Loucy (cell line): ENCODE data around the gene GPR45.

Experiments
- H2AFZ ChIP-seq: fragments of 200-600 bp; sonication (generic); 2 replicates; pipeline ENCODE4 v1.6.0; 2016; ENCODE audit warnings: antibody characterized with exemption, mild to moderate bottlenecking, low read length, moderate library complexity
- H3F3A ChIP-seq: fragments of 200-600 bp; 2 replicates; pipeline ENCODE4 v1.6.0; 2016; ENCODE audit warnings: antibody characterized with exemption, low read depth, mild to moderate bottlenecking
- H3K27me3 ChIP-seq: fragments of 200-600 bp; sonication (generic); 2 replicates; pipeline ENCODE4 v1.6.1; 2014; ENCODE audit warnings: low read length, mild to moderate bottlenecking; ENCODE audit not compliant: insufficient read depth, poor library complexity, severe bottlenecking
- H3K36me3 ChIP-seq: fragments of 200-600 bp; sonication (generic); 2 replicates; pipeline ENCODE4 v1.6.1; 2016; ENCODE audit warnings: low read length; ENCODE audit not compliant: insufficient read depth
- H3K4me1 ChIP-seq: fragments of 200-600 bp; sonication (generic); 2 replicates; pipeline ENCODE4 v1.5.1; 2014; ENCODE audit warnings: low read length, mild to moderate bottlenecking; ENCODE audit not compliant: insufficient read depth, poor library complexity, severe bottlenecking
- H3K4me2 ChIP-seq: fragments of 200-600 bp; sonication (generic); 2 replicates; pipeline ENCODE4 v1.6.0; 2014; ENCODE audit warnings: antibody characterized with exemption, low read length, low read depth, mild to moderate bottlenecking; ENCODE audit not compliant: poor library complexity, severe bottlenecking
- H3K4me3 ChIP-seq: fragments of 200-600 bp; sonication (generic); 2 replicates; pipeline ENCODE4 v1.5.1; 2014; ENCODE audit warnings: low read length, mild to moderate bottlenecking, mixed read lengths; ENCODE audit not compliant: poor library complexity, severe bottlenecking
- H3K79me2 ChIP-seq: fragments of 200-600 bp; sonication (generic); 2 replicates; pipeline ENCODE4 v1.6.1; 2014; ENCODE audit warnings: low read length; ENCODE audit not compliant: insufficient read depth
- H3K9ac ChIP-seq: fragments of 200-600 bp; sonication (generic); 2 replicates; pipeline ENCODE4 v1.6.0; 2014; ENCODE audit warnings: mild to moderate bottlenecking, low read depth, low read length, moderate library complexity; ENCODE audit not compliant: poor library complexity, severe bottlenecking
- H3K9me2 ChIP-seq: fragments of 200-600 bp; sonication (generic); replicated peaks from 2 replicates; pipeline ENCODE4 v1.6.1; 2016; ENCODE audit warnings: low read depth, low read length, mixed read lengths
- H3K9me3 ChIP-seq: fragments of 200-600 bp; sonication (generic); 2 replicates; pipeline ENCODE4 v1.6.1; 2014; ENCODE audit warnings: mild to moderate bottlenecking, antibody characterized with exemption, low read length, low read depth; ENCODE audit not compliant: insufficient read depth
- H4K20me1 ChIP-seq: fragments of 200-600 bp; sonication (generic); 2 replicates; pipeline ENCODE4 v1.6.0; 2014; ENCODE audit warnings: antibody characterized with exemption, low read length, mild to moderate bottlenecking; ENCODE audit not compliant: insufficient read depth, poor library complexity, severe bottlenecking
- CTCF ChIP-seq: fragments of 200-600 bp; sonication (generic); conservative IDR thresholded peaks from 2 replicates; pipeline ENCODE4 v1.5.1; 2014; ENCODE audit warnings: mild to moderate bottlenecking, antibody characterized with exemption, low read length
- EZH2phosphoT487 ChIP-seq: fragments of 200-600 bp; IDR thresholded peaks from 2 replicates; pipeline ENCODE4 v1.6.1; 2018; ENCODE audit warnings: antibody characterized with exemption, mild to moderate bottlenecking, moderate library complexity, borderline replicate concordance

The GPR45 gene

GRCh38 chr2:105241443-105241842 lies at the start of gene GPR45:
GPR45 (plus strand) TSS chr2:105241743; CDS start chr2:105241859, 116 bp downstream.
- Histone ChIP-seq H3K27me3 (no peaks in the 10 kb centered on the region), H3K79me2 (no peaks in the 10 kb centered on the region), H3K4me3 (no peak within 1 kb of the TSS), H3K9ac (no peak within 1 kb of the TSS), H3K9me2 (no peaks in the 10 kb centered on the region), H4K20me1 (no peaks in the 10 kb centered on the region), H3K36me3 (no peaks in the 10 kb centered on the region), H3K4me1 (no peaks in the 10 kb centered on the region), H2AFZ (no peak within 1 kb of the TSS), H3K9me3 (no peaks in the 10 kb centered on the region), H3F3A (no peaks in the 10 kb centered on the region), H3K4me2 (no peak within 1 kb of the TSS)
- TF ChIP-seq EZH2phosphoT487 = no peak
- no peak for TF ChIP-seq CTCF

- TF ChIP-seq CTCF (no peak), EZH2phosphoT487 (no peak)
- Histone ChIP-seq H3K9me2 (no peaks in the 10 kb centered on the region), H2AFZ (no peak overlapping the region), H3K27me3 (no peaks in the 10 kb centered on the region), H4K20me1 (no peaks in the 10 kb centered on the region), H3K4me2 (no peak overlapping the region), H3F3A (no peaks in the 10 kb centered on the region), H3K36me3 (no peaks in the 10 kb centered on the region), H3K9me3 (no peaks in the 10 kb centered on the region), H3K79me2 (no peaks in the 10 kb centered on the region), H3K4me1 (no peaks in the 10 kb centered on the region), H3K9ac (no peak overlapping the region), H3K4me3 (no peak overlapping the region)
Observed at GRCh38 chr2:105194022-105194675, 47.4 kb upstream of the GPR45 start.

GRCh38 chr2:105196651-105197050 lies 44.9 kb upstream of the GPR45 start:
- TF ChIP-seq CTCF (no peak), EZH2phosphoT487 (no peak)
- no peaks in the 10 kb centered on the region for H3F3A ChIP-seq
- no peaks in the 10 kb centered on the region for H3K4me1 ChIP-seq
- no peak overlapping the region for H3K4me3 ChIP-seq
- H3K9ac ChIP-seq = no peak overlapping the region
- no peaks in the 10 kb centered on the region for H4K20me1 ChIP-seq
- no peak overlapping the region for H3K4me2 ChIP-seq
- H3K79me2 ChIP-seq = no peaks in the 10 kb centered on the region
- no peaks in the 10 kb centered on the region for H3K36me3 ChIP-seq
- peaks cover 8% of the 10 kb centered on the region for H3K27me3 ChIP-seq
- no peaks in the 10 kb centered on the region for H3K9me3 ChIP-seq
- no peaks in the 10 kb centered on the region for H3K9me2 ChIP-seq
- no peak overlapping the region for H2AFZ ChIP-seq
